ENCODE data around the gene CTNND2.
"Not testable (repeated sequence)": the region's sequence is repeated elsewhere in the genome, so short reads cannot be mapped to it uniquely, and the experiment has no call there.

Gene CTNND2

GRCh38 chr5:11372191-11372590, 532.1 kb downstream of the CTNND2 start:
- no peak for DNase-seq

GRCh38 chr5:11371021-11371420, 533.2 kb downstream of the CTNND2 start:
- no peak for DNase-seq

- no peak for DNase-seq
Observed at GRCh38 chr5:11364531-11364930, 539.7 kb downstream of the CTNND2 start.

- no peak for DNase-seq
Observed at GRCh38 chr5:11363631-11364178, 540.5 kb downstream of the CTNND2 start.

- no peak for DNase-seq
Observed at GRCh38 chr5:11361768-11362167, 542.5 kb downstream of the CTNND2 start.

- DNase-seq = no peak
Observed at GRCh38 chr5:11357928-11358327, 546.3 kb downstream of the CTNND2 start.

GRCh38 chr5:11355491-11355890, 548.8 kb downstream of the CTNND2 start:
- no peak for DNase-seq

- no peak for DNase-seq
Observed at GRCh38 chr5:11346336-11346735, 557.9 kb downstream of the CTNND2 start.

- no peak for DNase-seq
Observed at GRCh38 chr5:11335881-11336760, 568.1 kb downstream of the CTNND2 start.

- DNase-seq = no peak
Observed at GRCh38 chr5:11334404-11334803, 569.8 kb downstream of the CTNND2 start.

- no peak for DNase-seq
Observed at GRCh38 chr5:11329679-11330078, 574.6 kb downstream of the CTNND2 start.

- no peak for DNase-seq
Observed at GRCh38 chr5:11324521-11325289, 579.5 kb downstream of the CTNND2 start.

- no peak for DNase-seq
Observed at GRCh38 chr5:11323761-11324160, 580.5 kb downstream of the CTNND2 start.

GRCh38 chr5:11322133-11322532, 582.1 kb downstream of the CTNND2 start:
- DNase-seq = no peak

GRCh38 chr5:11319836-11320580, 584.2 kb downstream of the CTNND2 start:
- no peak for DNase-seq

- DNase-seq = not testable (repeated sequence)
Observed at GRCh38 chr5:11313694-11314093, 590.6 kb downstream of the CTNND2 start.

GRCh38 chr5:11311731-11312130, 592.5 kb downstream of the CTNND2 start:
- DNase-seq = no peak

- DNase-seq = no peak
Observed at GRCh38 chr5:11311272-11311671, 593.0 kb downstream of the CTNND2 start.

- no peak for DNase-seq
Observed at GRCh38 chr5:11310158-11310557, 594.1 kb downstream of the CTNND2 start.

- DNase-seq = no peak
Observed at GRCh38 chr5:11306365-11306764, 597.9 kb downstream of the CTNND2 start.

GRCh38 chr5:11305245-11305644, 599.0 kb downstream of the CTNND2 start:
- DNase-seq = no peak

- DNase-seq = no peak
Observed at GRCh38 chr5:11304641-11305040, 599.6 kb downstream of the CTNND2 start.

GRCh38 chr5:11302663-11303062, 601.6 kb downstream of the CTNND2 start:
- peak; percentile 30 for DNase-seq
